Testis (tissue), 2 donors: ENCODE data around the gene GRIP1.

Experiments used
- CTCF ChIP-seq, 3 experiments: fragments of 450-650 bp in 2 of 3; fragments of 200-600 bp in 1 of 3; sonication (generic) in 1 of 3; IDR thresholded peaks; one replicate each; pipeline ENCODE4 v1.5.1; 2016 to 2019; ENCODE audit warnings: antibody characterized with exemption in 3 of 3, mild to moderate bottlenecking in 2 of 3, moderate library complexity in 1 of 3
- POLR2A ChIP-seq: fragments of 450-650 bp; IDR thresholded peaks from one replicate; pipeline ENCODE4 v1.6.1; 2017; ENCODE audit warnings: antibody characterized with exemption, mild to moderate bottlenecking, moderate library complexity

GRCh38 chr12:66297923-66298322 is 381.0 kb downstream of the GRIP1 start:
- no peak for TF ChIP-seq CTCF (IDR thresholded peaks at IDR 0.05)
- TF ChIP-seq POLR2A, result no peak
